ENCODE data around the gene ATN1.

ATN1 gene

GRCh38 chr12:6957741-6958608 lies 30.2 kb downstream of the ATN1 start:
- Histone ChIP-seq H3K9ac (ENCODE audit: low read length in 5 of 5) (peak overlapping the region in 3 of 5 donors; percentile 28 to 61 (median 46)), H3K27ac (ENCODE audit: low read depth, low read length) (peak overlapping the region; percentile 67), H3K27me3 (ENCODE audit: control insufficient read depth in 5 of 5, insufficient read depth in 4 of 5, low read length in 5 of 5) (peaks cover 0 to 6% (median 0%) of the 10 kb centered on the region in 5 donors), H3K9me3 (ENCODE audit: control insufficient read depth in 5 of 5, low read length in 5 of 5) (no peaks in the 10 kb centered on the region), H3K36me3 (ENCODE audit: control insufficient read depth in 5 of 5, insufficient read depth in 5 of 5, low read length in 5 of 5) (peaks cover 0 to 7% (median 0%) of the 10 kb centered on the region in 5 donors), H3K4me1 (ENCODE audit: control insufficient read depth in 5 of 5, insufficient read depth in 5 of 5, low read length in 5 of 5) (peaks cover 10 to 95% (median 72%) of the 10 kb centered on the region in 5 donors), H3K4me3 (ENCODE audit: low read depth in 1 of 5, low read length in 5 of 5) (peak overlapping the region in 2 of 5 donors; percentile 16 to 37)

- Histone ChIP-seq H3K36me3 (ENCODE audit: control insufficient read depth in 5 of 5, insufficient read depth in 5 of 5, low read length in 5 of 5) (peaks cover 0 to 7% (median 0%) of the 10 kb centered on the region in 5 donors), H3K9ac (ENCODE audit: low read length in 5 of 5) (peak overlapping the region in 4 of 5 donors; percentile 11 to 61 (median 34)), H3K27me3 (ENCODE audit: control insufficient read depth in 5 of 5, insufficient read depth in 4 of 5, low read length in 5 of 5) (peaks cover 0 to 6% (median 0%) of the 10 kb centered on the region in 5 donors), H3K9me3 (ENCODE audit: control insufficient read depth in 5 of 5, low read length in 5 of 5) (no peaks in the 10 kb centered on the region), H3K27ac (ENCODE audit: low read depth, low read length) (peak overlapping the region; percentile 67), H3K4me1 (ENCODE audit: control insufficient read depth in 5 of 5, insufficient read depth in 5 of 5, low read length in 5 of 5) (peaks cover 10 to 89% (median 68%) of the 10 kb centered on the region in 5 donors), H3K4me3 (ENCODE audit: low read depth in 1 of 5, low read length in 5 of 5) (peak overlapping the region in 4 of 5 donors; percentile 5 to 37 (median 16))
These were observed 30.9 kb downstream of the ATN1 start for GRCh38 chr12:6958609-6959057.

- peak overlapping the region in 4 of 5 donors; percentile 5 to 37 (median 16) for H3K4me3 ChIP-seq (ENCODE audit: low read depth in 1 of 5, low read length in 5 of 5)
- peaks cover 10 to 86% (median 66%) of the 10 kb centered on the region in 5 donors for H3K4me1 ChIP-seq (ENCODE audit: control insufficient read depth in 5 of 5, insufficient read depth in 5 of 5, low read length in 5 of 5)
- H3K36me3 ChIP-seq (ENCODE audit: control insufficient read depth in 5 of 5, insufficient read depth in 5 of 5, low read length in 5 of 5): peaks cover 0 to 7% (median 0%) of the 10 kb centered on the region in 5 donors
- H3K27ac ChIP-seq (ENCODE audit: low read depth, low read length): peak overlapping the region; percentile 67
- H3K9ac ChIP-seq (ENCODE audit: low read length in 5 of 5): peak overlapping the region in 4 of 5 donors; percentile 8 to 61 (median 34)
- H3K27me3 ChIP-seq (ENCODE audit: control insufficient read depth in 5 of 5, insufficient read depth in 4 of 5, low read length in 5 of 5): peaks cover 0 to 5% (median 0%) of the 10 kb centered on the region in 5 donors
- no peaks in the 10 kb centered on the region for H3K9me3 ChIP-seq (ENCODE audit: control insufficient read depth in 5 of 5, low read length in 5 of 5)
These were observed 31.5 kb downstream of the ATN1 start for GRCh38 chr12:6959058-6959804.

GRCh38 chr12:6959805-6960592 lies 32.2 kb downstream of the ATN1 start:
- Histone ChIP-seq H3K9me3 (ENCODE audit: control insufficient read depth in 5 of 5, low read length in 5 of 5) (no peaks in the 10 kb centered on the region), H3K27me3 (ENCODE audit: control insufficient read depth in 5 of 5, insufficient read depth in 4 of 5, low read length in 5 of 5) (peaks cover 0 to 2% (median 0%) of the 10 kb centered on the region in 5 donors), H3K4me1 (ENCODE audit: control insufficient read depth in 5 of 5, insufficient read depth in 5 of 5, low read length in 5 of 5) (peaks cover 12 to 86% (median 66%) of the 10 kb centered on the region in 5 donors), H3K4me3 (ENCODE audit: low read depth in 1 of 5, low read length in 5 of 5) (peak overlapping the region in 2 of 5 donors; percentile 16 to 37), H3K27ac (ENCODE audit: low read depth, low read length) (peak overlapping the region; percentile 67), H3K36me3 (ENCODE audit: control insufficient read depth in 5 of 5, insufficient read depth in 5 of 5, low read length in 5 of 5) (peaks cover 0 to 7% (median 0%) of the 10 kb centered on the region in 5 donors), H3K9ac (ENCODE audit: low read length in 5 of 5) (no peak overlapping the region)

GRCh38 chr12:6960593-6961277 lies 33.0 kb downstream of the ATN1 start:
- H3K27ac ChIP-seq (ENCODE audit: low read depth, low read length): peak overlapping the region; percentile 69
- peak overlapping the region in 3 of 5 donors; percentile 23 to 47 (median 47) for H3K4me3 ChIP-seq (ENCODE audit: low read depth in 1 of 5, low read length in 5 of 5)
- H3K36me3 ChIP-seq (ENCODE audit: control insufficient read depth in 5 of 5, insufficient read depth in 5 of 5, low read length in 5 of 5): peaks cover 0 to 14% (median 7%) of the 10 kb centered on the region in 5 donors
- H3K9ac ChIP-seq (ENCODE audit: low read length in 5 of 5): peak overlapping the region in 4 of 5 donors; percentile 14 to 77 (median 42)
- no peaks in the 10 kb centered on the region for H3K9me3 ChIP-seq (ENCODE audit: control insufficient read depth in 5 of 5, low read length in 5 of 5)
- peaks cover 0 to 2% (median 0%) of the 10 kb centered on the region in 5 donors for H3K27me3 ChIP-seq (ENCODE audit: control insufficient read depth in 5 of 5, insufficient read depth in 4 of 5, low read length in 5 of 5)
- peaks cover 12 to 79% (median 64%) of the 10 kb centered on the region in 5 donors for H3K4me1 ChIP-seq (ENCODE audit: control insufficient read depth in 5 of 5, insufficient read depth in 5 of 5, low read length in 5 of 5)

- Histone ChIP-seq H3K4me1 (ENCODE audit: control insufficient read depth in 5 of 5, insufficient read depth in 5 of 5, low read length in 5 of 5) (peaks cover 12 to 75% (median 64%) of the 10 kb centered on the region in 5 donors), H3K36me3 (ENCODE audit: control insufficient read depth in 5 of 5, insufficient read depth in 5 of 5, low read length in 5 of 5) (peaks cover 3 to 17% (median 12%) of the 10 kb centered on the region in 5 donors), H3K4me3 (ENCODE audit: low read depth in 1 of 5, low read length in 5 of 5) (peak overlapping the region; percentile 23 to 57 (median 47)), H3K27ac (ENCODE audit: low read depth, low read length) (peak overlapping the region; percentile 69), H3K9ac (ENCODE audit: low read length in 5 of 5) (peak overlapping the region in 4 of 5 donors; percentile 55 to 77 (median 65)), H3K9me3 (ENCODE audit: control insufficient read depth in 5 of 5, low read length in 5 of 5) (no peaks in the 10 kb centered on the region), H3K27me3 (ENCODE audit: control insufficient read depth in 5 of 5, insufficient read depth in 4 of 5, low read length in 5 of 5) (peaks cover 0 to 2% (median 0%) of the 10 kb centered on the region in 5 donors)
These were observed 33.5 kb downstream of the ATN1 start for GRCh38 chr12:6961278-6961694.

- Histone ChIP-seq H3K36me3 (ENCODE audit: control insufficient read depth in 5 of 5, insufficient read depth in 5 of 5, low read length in 5 of 5) (peaks cover 6 to 20% (median 17%) of the 10 kb centered on the region in 5 donors), H3K27me3 (ENCODE audit: control insufficient read depth in 5 of 5, insufficient read depth in 4 of 5, low read length in 5 of 5) (peaks cover 0 to 2% (median 0%) of the 10 kb centered on the region in 5 donors), H3K4me1 (ENCODE audit: control insufficient read depth in 5 of 5, insufficient read depth in 5 of 5, low read length in 5 of 5) (peaks cover 12 to 70% (median 59%) of the 10 kb centered on the region in 5 donors), H3K4me3 (ENCODE audit: low read depth in 1 of 5, low read length in 5 of 5) (peak overlapping the region; percentile 23 to 57 (median 47)), H3K9me3 (ENCODE audit: control insufficient read depth in 5 of 5, low read length in 5 of 5) (no peaks in the 10 kb centered on the region), H3K27ac (ENCODE audit: low read depth, low read length) (peak overlapping the region; percentile 69), H3K9ac (ENCODE audit: low read length in 5 of 5) (peak overlapping the region in 4 of 5 donors; percentile 55 to 77 (median 65))
These were observed 34.0 kb downstream of the ATN1 start for GRCh38 chr12:6961695-6962284.

- peaks cover 0 to 2% (median 0%) of the 10 kb centered on the region in 5 donors for H3K27me3 ChIP-seq (ENCODE audit: control insufficient read depth in 5 of 5, insufficient read depth in 4 of 5, low read length in 5 of 5)
- H3K36me3 ChIP-seq (ENCODE audit: control insufficient read depth in 5 of 5, insufficient read depth in 5 of 5, low read length in 5 of 5): peaks cover 6 to 24% (median 22%) of the 10 kb centered on the region in 5 donors
- H3K9ac ChIP-seq (ENCODE audit: low read length in 5 of 5): peak overlapping the region in 3 of 5 donors; percentile 22 to 65 (median 37)
- peak overlapping the region in 4 of 5 donors; percentile 23 to 47 (median 40) for H3K4me3 ChIP-seq (ENCODE audit: low read depth in 1 of 5, low read length in 5 of 5)
- no peaks in the 10 kb centered on the region for H3K9me3 ChIP-seq (ENCODE audit: control insufficient read depth in 5 of 5, low read length in 5 of 5)
- peaks cover 12 to 64% (median 54%) of the 10 kb centered on the region in 5 donors for H3K4me1 ChIP-seq (ENCODE audit: control insufficient read depth in 5 of 5, insufficient read depth in 5 of 5, low read length in 5 of 5)
- H3K27ac ChIP-seq (ENCODE audit: low read depth, low read length): peak overlapping the region; percentile 69
These were observed 34.7 kb downstream of the ATN1 start for GRCh38 chr12:6962285-6963015.

All from subcutaneous abdominal adipose tissue (tissue), 5 donors.